GM23338 (cell line): ENCODE data around the gene RAB44. TPM values are rescaled to one million over a fixed set of nuclear protein-coding genes. Genes with fewer than 3 reads are reported as not detected.

ENCODE experiments used
- ATAC-seq: fragments of 200-7000 bp; cut with Tn5 transposase; 3 replicates; pipeline ENCODE4 v1.9.1; 2020
- DNase-seq: peaks from one replicate; pipeline ENCODE4 v3.0.0-alpha.2; 2015; ENCODE audit warnings: low spot score
- H2AFZ ChIP-seq: fragments of 200-600 bp; sonication (generic); 2 replicates; pipeline ENCODE4 v1.8.0; 2016; ENCODE audit warnings: antibody characterized with exemption, mild to moderate bottlenecking, moderate library complexity
- H3F3A ChIP-seq: fragments of 200-600 bp; sonication (generic); replicated peaks from 2 replicates; pipeline ENCODE4 v1.8.0; 2017; ENCODE audit warnings: antibody characterized with exemption, mixed run types, low read depth
- H3K27ac ChIP-seq: fragments of 200-600 bp; sonication (generic); 2 replicates; pipeline ENCODE4 v1.6.1; 2016; ENCODE audit warnings: low read depth
- H3K27me3 ChIP-seq: fragments of 200-600 bp; sonication (generic); 2 replicates; pipeline ENCODE4 v1.8.0; 2016; ENCODE audit warnings: mild to moderate bottlenecking, mixed run types, moderate library complexity; ENCODE audit not compliant: insufficient read depth
- H3K36me3 ChIP-seq: fragments of 200-600 bp; sonication (generic); 2 replicates; pipeline ENCODE4 v1.8.0; 2016; ENCODE audit warnings: mild to moderate bottlenecking; ENCODE audit not compliant: insufficient read depth
- H3K4me1 ChIP-seq: fragments of 200-600 bp; sonication (generic); 2 replicates; pipeline ENCODE4 v1.8.0; 2016; ENCODE audit warnings: mild to moderate bottlenecking, moderate library complexity; ENCODE audit not compliant: insufficient read depth
- H3K4me2 ChIP-seq: fragments of 200-600 bp; sonication (generic); 2 replicates; pipeline ENCODE4 v1.7.1; 2017; ENCODE audit warnings: mixed run types
- H3K4me3 ChIP-seq: fragments of 200-600 bp; sonication (generic); 2 replicates; pipeline ENCODE4 v1.6.1; 2016; ENCODE audit warnings: mixed run types
- H3K79me2 ChIP-seq: fragments of 200-600 bp; sonication (generic); replicated peaks from 2 replicates; pipeline ENCODE4 v1.8.0; 2017; ENCODE audit warnings: mild to moderate bottlenecking; ENCODE audit not compliant: insufficient read depth
- H3K9me2 ChIP-seq: fragments of 200-600 bp; sonication (generic); 2 replicates; pipeline ENCODE4 v1.8.0; 2017; ENCODE audit not compliant: insufficient read depth
- H4K20me1 ChIP-seq: fragments of 200-600 bp; sonication (generic); replicated peaks from 2 replicates; pipeline ENCODE4 v1.8.0; 2017; ENCODE audit warnings: mild to moderate bottlenecking; ENCODE audit not compliant: insufficient read depth
- H3K27ac Mint-ChIP-seq: 2 replicates; pipeline ENCODE4 v1.8.0; 2020; ENCODE audit warnings: inconsistent platforms, mild to moderate bottlenecking, moderate library complexity, mixed read lengths
- H3K27me3 Mint-ChIP-seq: 3 replicates; pipeline ENCODE4 v1.8.0; 2022; ENCODE audit warnings: low read depth, mild to moderate bottlenecking, moderate library complexity, mixed read lengths, inconsistent platforms; ENCODE audit not compliant: insufficient read depth, poor library complexity
- H3K36me3 Mint-ChIP-seq: 3 replicates; pipeline ENCODE4 v1.8.0; 2021; ENCODE audit warnings: low read depth, mild to moderate bottlenecking, inconsistent platforms, moderate library complexity, mixed read lengths
- H3K4me1 Mint-ChIP-seq: 3 replicates; pipeline ENCODE4 v1.8.0; 2020; ENCODE audit warnings: mild to moderate bottlenecking, inconsistent platforms, mixed read lengths
- H3K4me3 Mint-ChIP-seq: 3 replicates; pipeline ENCODE4 v1.8.0; 2021; ENCODE audit warnings: moderate library complexity, mild to moderate bottlenecking, inconsistent platforms, mixed read lengths
- H3K9me3 Mint-ChIP-seq: 3 replicates; pipeline ENCODE4 v1.8.0; 2020; ENCODE audit warnings: moderate library complexity, mild to moderate bottlenecking, inconsistent platforms, mixed read lengths
- ETS1 ChIP-seq: IDR thresholded peaks from 2 replicates; pipeline ENCODE4 v1.6.1; 2016; ENCODE audit warnings: antibody characterized with exemption
- POLR2AphosphoS5 ChIP-seq: IDR thresholded peaks from 2 replicates; pipeline ENCODE4 v1.6.1; 2016; ENCODE audit warnings: antibody characterized with exemption, low read depth
- ZNF114 ChIP-seq: fragments of 250-450 bp; sonication (Bioruptor Pico); IDR thresholded peaks from 2 replicates; pipeline ENCODE4 v1.5.0; 2020; ENCODE audit warnings: mild to moderate bottlenecking, moderate library complexity
- polyA plus RNA-seq: library from polyadenylated mRNA; unstranded; fragments of >200 nt; fragmentation: Nextera tagmentation; extraction: Ambion mirVana; gene quantifications from 2 replicates; pipeline ENCODE4 v1.2.1, GENCODE V29; 2016
- total RNA-seq: library from RNA; depleted of rRNA; stranded (reverse); fragments of >200 nt; shearing (Covaris generic); gene quantifications from 2 replicates; pipeline ENCODE4 v1.2.3, GENCODE V29; 2014

Gene RAB44
- total and polyA plus RNA-seq, 2 experiments from 2014 or later: not detected

- H3K9me2 ChIP-seq: 0 out of 2 replicates have a peak, but pooled peaks cover 6% of the 10 kb centered on the region
- no peaks in the 10 kb centered on the region for H3K9me3 Mint-ChIP-seq
- peak within 1 kb of the TSS; percentile 69; the same call in 1 of the 2 replicates for H3K27ac ChIP-seq
- peak within 1 kb of the TSS; percentile 86 for H3K27ac Mint-ChIP-seq
- peaks cover 5% of the 10 kb centered on the region for H3K36me3 Mint-ChIP-seq
- H3K27me3 ChIP-seq: peaks cover 38% of the 10 kb centered on the region
- H3K4me3 Mint-ChIP-seq: peak within 1 kb of the TSS; percentile 91
- peaks cover 44% of the 10 kb centered on the region for H3K4me1 ChIP-seq
- peaks cover 38% of the 10 kb centered on the region for H3K27me3 Mint-ChIP-seq
- H3K4me1 Mint-ChIP-seq: peaks cover 41% of the 10 kb centered on the region
- no peak for TF ChIP-seq ETS1
- TF ChIP-seq POLR2AphosphoS5: peak; percentile 94
- H3K36me3 ChIP-seq: peaks cover 4% of the 10 kb centered on the region; the same call in 1 of the 2 replicates
- H3F3A ChIP-seq: peaks cover 6% of the 10 kb centered on the region; the same call in 1 of the 2 replicates
- H4K20me1 ChIP-seq: no peaks in the 10 kb centered on the region; the same call in 1 of the 2 replicates
- DNase-seq (peak; percentile 94), ATAC-seq (peak; percentile 87)
- H3K4me3 ChIP-seq: peak within 1 kb of the TSS; percentile 78
- H3K4me2 ChIP-seq: peak within 1 kb of the TSS; percentile 93
- peak within 1 kb of the TSS; percentile 20; the same call in 1 of the 2 replicates for H2AFZ ChIP-seq
- H3K79me2 ChIP-seq: peaks cover 33% of the 10 kb centered on the region
Measured at GRCh38 chr6:36678488-36679042, 19.1 kb upstream of the RAB44 start, which contains the start of gene CDKN1A. Gene CDKN1A (plus strand): TSS chr6:36678714. CDS start chr6:36684102, 5,388 bp downstream.

- Histone ChIP-seq H4K20me1 (no peaks in the 10 kb centered on the region; the same call in 1 of the 2 replicates), H3K4me3 (peak overlapping the region; percentile 78), H3K36me3 (peaks cover 4% of the 10 kb centered on the region; the same call in 1 of the 2 replicates), H3K4me2 (peak overlapping the region; percentile 93), H3K27ac (no peak overlapping the region), H3K27me3 (peaks cover 38% of the 10 kb centered on the region), H3K4me1 (peaks cover 44% of the 10 kb centered on the region), H3F3A (peaks cover 6% of the 10 kb centered on the region; the same call in 1 of the 2 replicates), H3K79me2 (peaks cover 33% of the 10 kb centered on the region), H2AFZ (no peak overlapping the region), H3K9me2 (0 out of 2 replicates have a peak, but pooled peaks cover 6% of the 10 kb centered on the region)
- H3K27me3 Mint-ChIP-seq: peaks cover 38% of the 10 kb centered on the region
- H3K4me1 Mint-ChIP-seq: peaks cover 41% of the 10 kb centered on the region
- peak overlapping the region; percentile 91 for H3K4me3 Mint-ChIP-seq
- no peaks in the 10 kb centered on the region for H3K9me3 Mint-ChIP-seq
- ATAC-seq (peak; percentile 17), DNase-seq (peak; percentile 57)
- peaks cover 10% of the 10 kb centered on the region for H3K36me3 Mint-ChIP-seq
- TF ChIP-seq ETS1: 0 out of 2 replicates have a peak, but pooled peaks have one; percentile 19
- no peak for TF ChIP-seq ZNF114 (CRISPR knock-in tag)
- peak overlapping the region; percentile 86; the same call in 1 of the 2 replicates for H3K27ac Mint-ChIP-seq
Measured at GRCh38 chr6:36679043-36679833, 18.4 kb upstream of the RAB44 start.
